ENCODE measurements around the gene FGD3.

FGD3 gene

GRCh38 chr9:93084471-93084881 lies 137.2 kb downstream of the FGD3 start:
- Histone ChIP-seq H3K36me3 (ENCODE audit: insufficient read depth) (no peaks in the 10 kb centered on the region), H4K20me1 (ENCODE audit: insufficient read depth) (no peaks in the 10 kb centered on the region), H3K27me3 (ENCODE audit: insufficient read depth, low read depth) (no peaks in the 10 kb centered on the region), H3K4me3 (IDR thresholded peaks at IDR 0.05; ENCODE audit: insufficient read depth, low read depth, low read length) (no peak overlapping the region), H3K4me1 (ENCODE audit: low read depth, poor library complexity, severe bottlenecking) (no peaks in the 10 kb centered on the region), H2AFZ (ENCODE audit: low read depth) (no peak overlapping the region), H3K79me2 (ENCODE audit: insufficient read depth, low read depth) (no peaks in the 10 kb centered on the region), H3K4me2 (no peak overlapping the region), H3K27ac (no peak overlapping the region), H3K9ac (no peak overlapping the region)
- no peak for TF ChIP-seq CTCF (conservative IDR thresholded peaks at IDR 0.05; ENCODE audit: low read depth, low read length)

GRCh38 chr9:93085676-93086075 lies 138.4 kb downstream of the FGD3 start:
- H3K79me2 ChIP-seq (ENCODE audit: insufficient read depth, low read depth) = no peaks in the 10 kb centered on the region
- H3K27ac ChIP-seq = no peak overlapping the region
- no peak overlapping the region for H2AFZ ChIP-seq (ENCODE audit: low read depth)
- H3K27me3 ChIP-seq (ENCODE audit: insufficient read depth, low read depth) = no peaks in the 10 kb centered on the region
- TF ChIP-seq CTCF (conservative IDR thresholded peaks at IDR 0.05; ENCODE audit: low read depth, low read length) = no peak
- no peaks in the 10 kb centered on the region for H3K4me1 ChIP-seq (ENCODE audit: low read depth, poor library complexity, severe bottlenecking)
- no peak overlapping the region for H3K4me2 ChIP-seq
- H3K36me3 ChIP-seq (ENCODE audit: insufficient read depth) = no peaks in the 10 kb centered on the region
- H4K20me1 ChIP-seq (ENCODE audit: insufficient read depth) = no peaks in the 10 kb centered on the region
- H3K9ac ChIP-seq = no peak overlapping the region
- no peak overlapping the region for H3K4me3 ChIP-seq (IDR thresholded peaks at IDR 0.05; ENCODE audit: insufficient read depth, low read depth, low read length)
